ENCODE measurements around the gene METTL22.

Gene METTL22

DNA sequence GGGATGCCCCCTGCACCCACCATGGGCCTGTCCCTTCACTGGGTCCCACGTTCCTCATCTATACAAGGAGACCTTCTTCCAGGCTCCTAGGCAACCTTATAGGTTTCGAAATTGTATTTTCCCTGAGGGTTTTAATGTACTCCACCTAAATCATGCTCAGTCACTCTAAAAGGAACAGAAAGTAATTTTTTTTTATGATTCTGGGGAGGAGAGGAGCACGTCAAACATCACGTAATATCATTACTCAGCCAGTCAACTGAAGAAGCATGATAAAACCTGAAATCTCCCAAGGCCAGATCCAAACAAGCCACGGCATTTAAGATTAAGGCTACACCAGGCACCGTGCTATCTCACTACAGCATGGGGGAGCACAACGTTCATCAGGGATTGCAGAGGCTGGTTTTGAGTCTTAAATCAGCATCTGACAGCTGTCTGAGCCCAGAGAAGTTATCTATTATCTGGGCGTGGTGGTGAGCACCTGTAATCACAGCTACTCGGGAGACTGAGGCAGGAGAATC is 27.3 kb upstream of the METTL22 start:
- no peak for DNase-seq

- no peak for DNase-seq
Measured at GRCh38 chr16:8595783-8596182, 25.7 kb upstream of the METTL22 start.

- DNase-seq: no peak
Measured at GRCh38 chr16:8596581-8596980, 24.9 kb upstream of the METTL22 start.

GRCh38 chr16:8600144-8600775 is 21.2 kb upstream of the METTL22 start:
- DNase-seq: no peak

DNA sequence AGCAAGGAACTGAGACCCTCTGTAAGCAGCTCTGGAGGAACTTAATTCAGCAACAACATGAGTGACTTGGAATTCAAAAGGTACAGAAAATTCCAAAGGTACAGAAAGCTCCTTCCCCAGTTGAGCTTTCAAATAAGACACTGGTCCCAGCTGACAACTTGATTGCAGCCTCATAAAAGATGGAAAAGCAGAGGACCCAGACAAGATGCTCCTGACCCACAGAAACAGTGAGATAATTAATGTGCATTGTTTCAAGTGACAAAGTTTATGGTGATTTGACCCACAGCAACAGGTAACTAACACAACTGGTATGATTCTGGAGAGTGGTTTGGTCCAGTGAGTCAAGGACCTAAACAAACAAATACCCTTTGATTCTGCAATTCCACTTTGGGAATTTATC is 15.9 kb upstream of the METTL22 start:
- DNase-seq: no peak

DNA sequence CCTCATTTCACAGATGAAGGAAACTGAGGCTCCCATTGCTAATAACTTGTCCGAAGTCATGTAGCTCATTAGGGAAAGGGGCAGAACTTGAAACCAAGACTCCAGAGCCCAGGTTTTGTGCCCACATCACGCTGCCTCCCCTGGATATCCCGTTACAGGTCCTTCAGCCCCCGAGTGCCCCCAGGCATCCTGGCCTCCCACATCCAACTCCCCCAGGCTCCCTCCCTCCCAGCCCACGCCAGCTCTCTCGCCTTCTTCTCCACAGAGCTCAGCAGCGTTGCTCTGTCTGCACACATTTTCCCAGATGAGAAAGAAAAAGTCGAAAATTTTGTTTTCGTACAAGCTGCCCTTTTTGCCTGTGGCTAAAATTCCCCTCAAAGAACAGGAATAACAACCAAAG is 14.3 kb upstream of the METTL22 start:
- no peak for DNase-seq

DNA sequence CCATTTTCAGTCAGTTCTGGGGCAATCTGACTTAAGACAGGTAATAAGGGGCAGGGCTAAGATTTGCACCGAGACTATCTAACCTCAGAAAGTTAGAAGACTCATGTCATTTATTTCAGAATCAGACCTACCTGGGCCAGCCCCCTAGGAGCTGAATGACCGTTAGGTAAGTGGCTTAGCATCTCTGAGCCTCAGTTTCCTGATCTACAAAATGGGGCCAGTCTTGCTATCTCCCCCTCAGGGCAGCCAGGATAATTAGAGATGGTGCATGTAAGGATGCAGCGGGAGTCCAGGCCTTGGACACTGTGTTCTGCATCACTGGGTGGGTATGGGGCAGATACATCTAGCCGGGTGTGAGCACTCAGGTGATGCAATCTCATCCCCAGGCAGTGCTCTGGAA is 10.4 kb upstream of the METTL22 start:
- no peak for DNase-seq

- DNase-seq: no peak
Measured at GRCh38 chr16:8611886-8612600, 9.5 kb upstream of the METTL22 start.

GRCh38 chr16:8614435-8615029 is 7.0 kb upstream of the METTL22 start:
- DNase-seq: no peak

- DNase-seq: no peak
Measured at GRCh38 chr16:8619671-8620370, 1.7 kb upstream of the METTL22 start.

DNA sequence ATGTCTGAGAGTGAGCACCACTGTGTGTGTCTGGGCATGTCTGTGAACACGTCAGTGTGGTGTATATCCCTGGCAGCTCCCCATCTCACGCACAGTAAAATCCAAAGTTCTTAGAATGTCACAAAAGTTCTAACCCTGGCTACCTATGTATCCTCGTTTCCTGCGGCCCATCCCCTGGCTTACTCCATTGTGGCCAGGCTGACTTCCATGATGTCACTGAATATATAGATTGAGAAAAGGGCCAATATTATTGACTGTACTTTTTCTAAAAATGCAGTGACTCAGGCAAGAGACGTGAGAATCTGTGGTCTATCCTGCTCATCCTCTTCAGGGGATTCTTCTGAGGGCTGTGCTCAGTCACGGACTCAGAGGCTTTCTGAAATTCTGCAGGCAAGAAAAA is 963 bp upstream of the METTL22 start:
- DNase-seq: no peak

DNA sequence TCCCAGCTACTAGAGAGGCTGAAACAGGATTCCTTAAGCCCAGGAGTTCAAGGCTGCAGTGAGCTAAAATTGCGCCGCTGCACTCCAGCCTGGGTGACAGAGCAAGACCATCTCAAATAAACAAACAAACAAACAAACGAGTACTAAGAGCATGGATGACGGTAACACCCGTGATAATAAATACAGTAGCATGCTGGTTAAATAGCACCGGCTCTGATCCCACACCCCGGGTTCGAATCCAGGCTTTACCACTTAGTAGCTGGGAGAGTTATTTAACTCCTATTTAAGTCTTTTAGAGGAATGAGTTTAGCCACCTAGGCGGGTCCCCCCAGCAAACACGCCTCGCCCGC is 301 bp upstream of the METTL22 start:
- no peak for DNase-seq

DNA sequence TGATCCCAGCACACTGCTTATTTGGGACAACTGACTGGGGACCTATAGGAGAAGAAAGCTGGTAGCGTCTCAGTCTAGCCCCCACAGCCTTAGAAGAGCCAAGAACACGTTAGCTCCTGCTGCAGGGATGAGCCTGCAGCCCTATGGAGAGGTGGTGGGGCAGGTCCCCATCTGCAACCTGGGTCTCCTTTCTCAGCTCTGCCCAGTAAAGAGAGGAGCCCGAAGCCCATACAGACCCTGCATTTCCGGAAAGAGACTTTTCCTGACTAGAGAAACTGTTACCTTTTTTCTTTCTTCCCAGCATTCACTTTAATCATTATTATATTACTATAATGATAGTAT is 788 bp downstream of the METTL22 start:
- DNase-seq: no peak

DNA sequence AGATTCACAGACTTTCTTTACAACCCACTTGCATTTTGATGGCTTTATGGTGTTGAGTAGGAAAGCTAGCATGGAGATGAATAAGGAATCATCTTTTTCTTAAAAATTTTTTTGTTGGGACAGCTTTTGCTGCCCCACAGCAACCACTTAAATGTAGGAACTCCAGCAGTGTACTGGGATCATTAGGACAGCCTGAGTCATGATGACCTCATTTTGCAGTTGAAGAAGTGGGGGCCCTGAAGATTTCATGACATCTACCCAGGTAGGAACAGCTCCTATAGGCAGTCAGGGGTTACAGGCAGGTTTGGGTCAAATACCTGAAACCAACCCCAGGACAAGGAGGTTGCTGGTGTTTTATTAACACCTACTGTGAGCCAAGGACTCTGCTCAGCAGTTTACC is 2.1 kb downstream of the METTL22 start:
- DNase-seq: no peak

- DNase-seq: no peak
Measured at GRCh38 chr16:8625491-8626087, 4.1 kb downstream of the METTL22 start.

GRCh38 chr16:8626946-8627345 is 5.4 kb downstream of the METTL22 start:
- DNase-seq: no peak

- DNase-seq: no peak
Measured at GRCh38 chr16:8627456-8627855, 6.0 kb downstream of the METTL22 start.

GRCh38 chr16:8628981-8629725 is 7.7 kb downstream of the METTL22 start:
- DNase-seq: no peak

- DNase-seq: no peak
Measured at GRCh38 chr16:8630255-8630953, 8.9 kb downstream of the METTL22 start.

DNA sequence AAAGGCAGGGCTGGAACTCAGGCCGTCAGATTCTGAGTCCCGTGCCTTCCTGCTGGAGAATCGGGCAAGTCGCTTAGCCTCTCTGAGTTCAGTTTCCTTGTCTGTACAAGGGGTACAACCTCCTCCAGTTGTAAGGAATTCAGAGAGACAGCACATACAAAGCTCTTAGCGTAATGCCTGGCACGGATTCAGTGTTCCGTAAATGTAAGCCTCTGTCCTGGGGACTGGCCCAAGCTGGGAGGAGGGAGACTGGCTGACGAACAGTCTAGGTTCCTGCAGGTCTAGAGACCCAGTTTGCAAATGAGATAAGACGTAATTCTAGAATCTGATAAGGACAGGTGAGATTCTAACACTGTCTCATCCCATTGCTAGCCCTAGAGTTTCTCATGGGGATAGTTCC is 9.9 kb downstream of the METTL22 start:
- DNase-seq: no peak

DNA sequence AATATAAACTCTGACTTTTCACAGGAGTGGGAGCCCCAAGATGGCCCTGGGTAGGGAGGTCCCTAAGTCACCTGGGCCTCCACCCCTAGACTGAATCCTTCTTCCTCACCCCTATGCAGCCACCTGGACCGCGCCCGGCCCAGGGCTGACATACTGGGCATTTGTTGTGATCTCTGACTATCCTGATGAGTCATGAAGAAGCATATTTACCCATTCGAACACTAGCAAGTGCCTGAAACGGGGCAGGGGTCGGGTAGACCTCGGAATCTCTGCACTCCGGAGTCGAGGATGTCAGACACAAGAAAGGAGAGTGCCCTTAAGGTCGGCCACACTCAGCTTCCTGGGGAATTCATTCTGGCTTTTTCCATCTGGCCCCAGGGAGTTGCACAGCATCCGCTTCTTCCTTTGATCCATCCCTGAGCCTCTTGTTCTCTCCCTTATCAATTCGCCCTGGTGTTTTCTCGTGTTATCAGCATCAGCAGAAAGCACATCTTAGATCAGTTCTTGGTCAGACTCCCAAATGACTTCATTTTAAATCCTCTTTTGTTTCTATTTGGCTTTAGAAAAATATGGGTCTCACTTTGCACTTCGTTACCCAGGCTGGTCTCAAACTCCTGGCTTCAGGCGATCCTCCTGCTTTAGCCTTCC is 10.4 kb downstream of the METTL22 start:
- no peak for DNase-seq

All from activated CD4-positive, alpha-beta T cell treated with anti-CD3 and anti-CD28 coated beads for 1 hour (primary cell).